NCI-H345 treated with DMSO at 0.1 percent for 48 hours (cell line): ENCODE results near the gene PPARG.
"Not testable (repeated sequence)": the region's sequence is repeated elsewhere in the genome, so short reads cannot be mapped to it uniquely, and the experiment has no call there.

Experiments
- DNase-seq: peaks from one replicate; lab custom pipeline; 2025; ENCODE audit not compliant: unreplicated experiment; lab: John Stamatoyannopoulos, UW

The PPARG gene

GRCh38 chr3:12456441-12456840 lies 167.6 kb downstream of the PPARG start:
- DNase-seq: no peak

- DNase-seq: not testable (repeated sequence)
Measured at GRCh38 chr3:12457380-12457779, 168.5 kb downstream of the PPARG start.

DNA sequence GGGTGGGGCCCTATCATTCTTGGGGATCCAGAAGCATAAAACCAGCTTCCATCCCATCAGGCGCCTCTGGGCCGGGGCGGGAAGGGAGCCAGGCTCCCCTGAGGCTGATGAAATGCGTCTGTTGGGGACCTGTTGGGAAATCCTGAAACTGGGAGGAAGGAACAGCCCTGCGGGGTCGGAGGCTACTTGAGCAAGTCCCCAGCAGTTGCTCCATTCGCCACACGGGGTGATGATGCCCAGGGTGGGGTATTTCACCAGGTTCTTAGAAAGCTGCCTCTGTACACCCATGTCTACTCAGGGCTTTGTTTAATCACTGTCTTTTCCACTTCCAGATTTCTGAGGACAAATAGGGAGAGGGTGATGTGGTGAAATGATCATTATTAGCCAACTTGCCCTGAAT lies 170.0 kb downstream of the PPARG start:
- no peak for DNase-seq

DNA sequence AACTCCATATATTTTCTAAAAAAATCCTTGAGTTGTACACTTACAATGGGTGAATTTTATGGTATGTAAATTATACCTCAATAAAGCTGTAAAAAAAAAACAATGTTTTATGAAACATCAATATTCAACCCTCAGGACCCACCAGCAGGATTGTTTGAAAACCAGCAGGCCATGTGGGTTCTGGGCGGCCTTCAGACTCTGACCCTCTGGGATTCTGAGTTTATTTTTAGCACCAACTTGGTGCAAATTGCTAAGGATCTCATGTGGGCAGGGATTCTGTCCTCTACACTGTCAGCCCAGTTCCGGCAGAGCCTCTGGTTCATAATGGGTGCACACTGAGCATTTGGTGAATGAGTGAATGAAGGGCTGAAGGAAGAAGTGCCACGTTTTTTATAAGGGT lies 171.3 kb downstream of the PPARG start:
- DNase-seq: no peak

GRCh38 chr3:12461097-12461649 lies 172.3 kb downstream of the PPARG start:
- DNase-seq: no peak

GRCh38 chr3:12462159-12462947 lies 173.5 kb downstream of the PPARG start:
- DNase-seq: no peak

DNA sequence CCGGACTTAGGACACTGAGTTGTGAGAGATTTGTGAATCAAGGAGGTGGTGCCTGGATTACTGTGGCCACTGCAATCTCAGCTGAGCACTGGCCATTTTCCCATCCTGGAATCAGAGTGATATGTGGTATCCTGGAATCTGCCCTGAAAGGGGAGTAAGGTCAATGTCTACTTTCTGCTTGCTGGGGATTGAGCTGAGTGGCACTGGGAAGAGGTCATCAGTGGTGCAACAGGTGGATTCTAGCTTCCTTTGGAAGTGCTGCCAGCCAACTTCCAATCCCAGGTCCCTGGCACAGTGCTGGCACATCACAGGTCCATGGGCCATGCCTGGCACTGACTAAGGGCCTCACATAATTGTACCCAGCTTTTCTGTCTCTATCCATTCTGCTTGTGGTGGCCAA lies 174.8 kb downstream of the PPARG start:
- no peak for DNase-seq

- no peak for DNase-seq
Measured at GRCh38 chr3:12464181-12464580, 175.3 kb downstream of the PPARG start.

- DNase-seq: no peak
Measured at GRCh38 chr3:12465151-12465835, 176.4 kb downstream of the PPARG start.

- DNase-seq: no peak
Measured at GRCh38 chr3:12465836-12466225, 177.0 kb downstream of the PPARG start.

- DNase-seq: no peak
Measured at GRCh38 chr3:12467746-12468145, 178.9 kb downstream of the PPARG start.

GRCh38 chr3:12468276-12468675 lies 179.4 kb downstream of the PPARG start:
- no peak for DNase-seq

GRCh38 chr3:12468757-12469156 lies 179.9 kb downstream of the PPARG start:
- no peak for DNase-seq

DNA sequence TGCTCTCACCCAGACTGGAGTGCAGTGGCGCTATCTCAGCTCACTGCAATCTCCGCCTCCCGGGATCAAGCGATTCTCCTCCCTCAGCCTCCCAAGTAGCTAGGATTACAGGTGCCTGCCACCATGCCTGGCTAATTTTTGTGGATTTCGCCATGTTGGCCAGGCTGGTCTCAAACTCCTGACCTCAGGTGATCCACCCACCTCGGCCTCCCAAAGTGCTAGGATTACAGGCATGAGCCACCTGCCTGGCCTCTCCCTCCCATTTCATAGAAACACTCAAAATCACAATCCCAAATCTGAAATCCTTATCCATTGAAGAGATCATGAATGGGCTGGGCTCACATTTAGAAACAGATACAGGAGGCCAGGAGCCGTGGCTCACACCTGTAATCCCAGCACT lies 180.4 kb downstream of the PPARG start:
- not testable (repeated sequence) for DNase-seq

- no peak for DNase-seq
Measured at GRCh38 chr3:12470111-12470510, 181.2 kb downstream of the PPARG start.

DNA sequence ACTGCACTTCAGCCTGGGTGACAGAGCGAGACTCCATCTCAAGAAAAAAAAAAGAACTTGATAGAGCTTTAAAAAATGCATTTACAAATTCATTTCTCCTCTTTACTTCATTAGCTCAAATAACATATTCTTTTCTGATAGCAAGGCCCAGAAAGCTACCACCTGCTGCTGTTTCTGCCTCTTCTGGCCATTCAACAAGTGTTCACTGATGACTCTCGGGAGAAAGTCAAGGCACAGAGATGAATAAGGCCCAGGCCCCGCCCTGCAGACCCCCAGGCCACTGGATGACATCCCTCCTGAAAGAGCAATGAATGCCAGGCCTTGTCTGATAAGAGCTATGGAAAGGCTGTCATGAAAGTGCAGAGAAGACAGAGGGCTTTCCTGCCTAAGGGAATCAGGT lies 181.8 kb downstream of the PPARG start:
- no peak for DNase-seq

DNA sequence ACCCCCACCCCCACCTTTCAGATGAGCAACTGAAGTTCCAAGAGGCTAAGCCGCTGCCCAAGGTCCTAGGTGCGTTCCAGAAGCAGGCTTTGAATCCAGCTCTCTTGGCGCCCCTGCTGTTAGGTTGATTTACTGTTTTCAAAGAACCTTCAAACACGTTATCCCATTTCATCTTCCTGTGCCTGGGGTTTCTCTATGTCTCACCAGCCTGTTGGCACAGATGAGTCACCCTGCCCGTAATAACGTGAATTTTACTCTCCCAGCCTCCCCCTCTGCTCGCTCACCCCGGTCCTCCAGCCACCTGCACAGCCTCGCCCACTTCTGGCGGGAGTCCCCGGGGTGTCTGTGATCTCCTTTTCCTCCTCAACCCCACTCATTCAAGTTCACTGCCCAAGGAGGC lies 182.4 kb downstream of the PPARG start:
- no peak for DNase-seq

GRCh38 chr3:12472000-12472610 lies 183.2 kb downstream of the PPARG start:
- DNase-seq: no peak

GRCh38 chr3:12472796-12473195 lies 183.9 kb downstream of the PPARG start:
- no peak for DNase-seq

DNA sequence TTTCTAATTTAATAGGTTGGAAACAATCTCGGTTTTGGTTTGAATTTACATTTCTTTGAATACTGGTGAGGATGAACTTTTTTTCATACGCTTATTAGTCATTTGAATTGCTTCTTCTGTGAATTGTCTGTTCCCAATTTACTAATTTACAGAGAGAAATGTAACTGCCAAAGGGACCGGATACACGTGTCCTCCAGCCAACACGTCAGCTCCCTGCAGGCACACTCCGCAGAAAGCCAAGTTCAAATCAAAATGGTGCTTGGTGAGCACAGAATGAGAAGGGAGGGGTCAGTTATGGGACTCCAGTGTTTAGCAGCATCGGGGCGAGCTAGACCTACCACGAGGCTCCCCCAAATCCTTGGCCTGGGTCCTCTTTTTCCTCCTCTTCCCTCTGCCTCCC lies 184.6 kb downstream of the PPARG start:
- no peak for DNase-seq

DNA sequence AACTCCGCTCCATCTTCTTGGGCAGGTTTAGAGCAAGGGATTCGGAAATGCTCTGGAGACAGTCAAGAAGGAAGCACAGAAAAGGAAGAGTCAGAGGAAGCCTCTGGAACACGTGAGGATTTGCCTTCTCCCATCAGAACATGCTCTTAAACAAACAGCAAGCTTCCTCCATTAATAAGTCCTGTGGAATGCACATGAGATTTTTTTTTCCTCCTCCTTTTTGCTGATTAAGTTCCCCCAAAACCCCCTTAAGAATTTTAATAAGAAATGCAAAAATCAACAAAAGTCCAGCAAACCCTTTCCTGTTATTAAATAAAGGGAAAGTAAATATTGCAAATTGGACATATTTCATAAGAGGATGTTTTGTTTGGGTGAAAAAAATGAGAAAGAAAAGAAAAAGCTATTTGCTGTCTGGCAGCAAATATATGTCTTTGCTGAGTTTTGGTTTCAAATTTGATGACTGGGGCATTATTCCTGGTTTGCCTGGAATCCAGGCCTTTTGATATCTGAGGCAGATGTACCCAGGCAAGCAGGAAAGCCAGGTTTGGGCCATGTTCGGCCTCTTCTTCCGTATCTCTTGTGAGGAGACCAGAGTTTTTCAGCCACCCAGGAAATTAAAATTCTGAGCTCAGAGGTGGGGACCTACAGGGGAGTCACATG lies 187.5 kb downstream of the PPARG start:
- DNase-seq: no peak
